Heart left ventricle (tissue), 13 donors: ENCODE measurements around the gene WFDC1.

Experiments
- CTCF ChIP-seq, 12 donors: fragments of 200-600 bp; sonication (generic) in 4 of 12; IDR thresholded peaks; one replicate each; pipeline versions ENCODE4 v1.5.0 to v1.8.0; 2018 to 2022; ENCODE audit warnings: antibody characterized with exemption in 12 of 12, mild to moderate bottlenecking in 5 of 12
- POLR2A ChIP-seq, 2 donors: fragments of 450-650 bp; IDR thresholded peaks; one replicate each; pipeline ENCODE4 v1.6.1; 2017; ENCODE audit warnings: antibody characterized with exemption in 2 of 2, mild to moderate bottlenecking in 2 of 2, moderate library complexity in 2 of 2
- donor health status: ischemic (EF 13 %, LVEDD 7.1; RV severe dilation, severe dysfunction).
- donor health status: DM: no; HTN: yes; CAD: no.
- donor health status: DM: no; HTN: no; CAD: no.
- donor health status: ischemic (EF 25% LVEDD 6.9; RV normal size, moderate dysfunction).
- donor health status: ischemic (EF 25% LVEDD 5.7; RV mildly dilated, moderate dysfunction).
- donor health status: ischemic (EF 35%, LVEDD 5.7; RV mildly dilated, moderate dysfunction).
- donor health status: nonischemic (EF 11% LVEDD 7.7; RV severe dilation, severe dysfunction).
- donor health status: DM: yes; HTN: yes; CAD: no.
- donor health status: PGD.
- donor health status: ischemic (EF 29% LVEDD 5.4; RV normal size, mild dysfunction).
- donor health status: nonischemic (EF 23%, LVEDD 6.1; RV moderate dilation, normal function).

DNA sequence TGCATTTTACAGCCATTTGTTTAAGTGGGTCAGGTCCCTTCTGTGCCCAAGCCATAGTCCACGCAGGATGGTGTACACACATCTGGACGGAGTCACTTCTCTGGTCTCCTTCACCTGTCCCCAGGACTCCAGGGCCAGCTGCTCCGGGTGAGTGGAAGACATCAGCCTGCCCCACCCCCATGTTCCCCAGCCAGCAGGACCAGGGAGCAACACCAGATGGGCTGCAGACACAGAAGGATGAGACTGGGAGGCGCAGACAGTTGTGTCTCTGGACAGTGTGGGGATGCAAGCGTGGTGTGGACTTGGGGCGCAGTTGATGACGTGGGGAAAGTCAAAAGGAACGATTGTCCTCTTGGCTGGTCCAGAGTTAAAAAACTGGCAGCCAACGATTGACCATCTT, 24.6 kb upstream of the WFDC1 start:
- TF ChIP-seq CTCF (IDR thresholded peaks at IDR 0.05) (no peak), POLR2A (IDR thresholded peaks at IDR 0.05) (no peak)
